K562 (cell line): Measurements from ENCODE around the gene CUEDC2. TPM values are rescaled to one million over a fixed set of nuclear protein-coding genes. Genes with fewer than 3 reads are reported as not detected.

Source experiments
- BACH1 ChIP-seq: fragments of 200-800 bp; sonication (Bioruptor generic); IDR thresholded peaks from 2 replicates; pipeline ENCODE4 v1.6.1; 2016; ENCODE audit warnings: missing genetic modification characterization, missing compliant biosample characterization
- BRCA1 ChIP-seq, 2 experiments: fragments of 450-650 bp in 1 of 2; sonication (generic) in 1 of 2; formaldehyde crosslinking in 1 of 2; IDR thresholded peaks; 2 replicates each; pipeline versions ENCODE4 v1.5.0 to v1.6.1; 2017 to 2020; ENCODE audit warnings: mild to moderate bottlenecking in 1 of 2, missing genetic modification reagents in 1 of 2
- BRF1 ChIP-seq: IDR thresholded peaks from 3 replicates; pipeline ENCODE4 v1.6.1; 2011; ENCODE audit warnings: borderline replicate concordance, mild to moderate bottlenecking; ENCODE audit not compliant: insufficient read length; ENCODE audit errors: extremely low read depth
- CSDE1 ChIP-seq, 2 experiments: fragments of 450-650 bp; IDR thresholded peaks; 2 replicates each; pipeline ENCODE4 v1.6.1; 2016; ENCODE audit warnings: mild to moderate bottlenecking in 1 of 2
- DIDO1 ChIP-seq: fragments of 450-650 bp; IDR thresholded peaks from 2 replicates; pipeline ENCODE4 v1.6.1; 2016; ENCODE audit warnings: low read depth, missing biosample characterization, missing genetic modification characterization
- FOXA3 ChIP-seq, 2 experiments: fragments of 450-650 bp in 1 of 2; sonication (generic) in 1 of 2; formaldehyde crosslinking; IDR thresholded peaks in 1 of 2; conservative IDR thresholded peaks in 1 of 2; 2 replicates each; pipeline versions ENCODE4 v1.4.0 to v1.8.0; 2020 to 2022; ENCODE audit warnings: mild to moderate bottlenecking in 2 of 2, missing genetic modification reagents in 1 of 2
- FOXJ2 ChIP-seq: fragments of 200-800 bp; sonication (Bioruptor generic); IDR thresholded peaks from 2 replicates; pipeline ENCODE4 v1.6.1; 2016; ENCODE audit warnings: missing genetic modification characterization, missing compliant biosample characterization
- HDGF ChIP-seq: fragments of 450-650 bp; IDR thresholded peaks from 2 replicates; pipeline ENCODE4 v1.6.1; 2016
- HMGXB4 ChIP-seq: sonication (generic); formaldehyde crosslinking; IDR thresholded peaks from 2 replicates; pipeline ENCODE4 v1.8.1; 2023; ENCODE audit warnings: mild to moderate bottlenecking, missing genetic modification reagents
- MECOM ChIP-seq: fragments of 250-450 bp; sonication (Bioruptor Pico); IDR thresholded peaks from 2 replicates; pipeline ENCODE4 v1.8.0; 2022; ENCODE audit warnings: inconsistent platforms
- POLR2A ChIP-seq: fragments of 450-650 bp; conservative IDR thresholded peaks from 2 replicates; pipeline ENCODE4 v1.6.1; 2016
- PPARD ChIP-seq: fragments of 250-450 bp; sonication (Bioruptor Pico); IDR thresholded peaks from 2 replicates; pipeline ENCODE4 v1.8.0; 2022; ENCODE audit warnings: inconsistent platforms, mild to moderate bottlenecking, moderate library complexity
- PRPF4 ChIP-seq: fragments of 200-400 bp; formaldehyde crosslinking; IDR thresholded peaks from one replicate; pipeline ENCODE4 v1.6.1; 2017; ENCODE audit warnings: low read length, low read depth, mild to moderate bottlenecking; ENCODE audit not compliant: insufficient read depth, poor library complexity, severe bottlenecking
- PTRF ChIP-seq: fragments of 450-650 bp; IDR thresholded peaks from 2 replicates; pipeline ENCODE4 v1.6.1; 2016; ENCODE audit warnings: mild to moderate bottlenecking, missing genetic modification characterization, missing compliant biosample characterization
- RBM22 ChIP-seq: fragments of 200-400 bp; formaldehyde crosslinking; IDR thresholded peaks from 2 replicates; pipeline ENCODE4 v1.6.1; 2018; ENCODE audit warnings: low read length, low read depth; ENCODE audit not compliant: poor library complexity, severe bottlenecking
- ZKSCAN8 ChIP-seq: fragments of 200-800 bp; sonication (Bioruptor generic); IDR thresholded peaks from 2 replicates; pipeline ENCODE4 v1.6.1; 2016; ENCODE audit warnings: missing genetic modification characterization, missing compliant biosample characterization
- polyA plus RNA-seq, 8 experiments: library from polyadenylated mRNA; depleted of rRNA in 4 of 8; stranded (reverse) in 5 of 8; unstranded in 3 of 8; fragments of >200 nt; fragmentation: Nextera tagmentation in 2 of 8; fragmentation: Illumina TruSeq in 1 of 8; extraction: Ambion mirVana in 2 of 8; extraction: Trizol in 1 of 8; gene quantifications; 2 replicates each; pipeline versions ENCODE4 v1.2.1 to v1.2.3, GENCODE V29; 2011 to 2014; ENCODE audit warnings: inconsistent platforms in 1 of 8, missing spikeins in 1 of 8
- total RNA-seq, 7 experiments: library from RNA; depleted of rRNA in 6 of 7; stranded (reverse); fragments of >200 nt in 6 of 7; fragmentation: Illumina TruSeq in 2 of 7; extraction: Trizol in 2 of 7; gene quantifications; 2 replicates each; pipeline versions ENCODE4 v1.2.1 to v1.2.3, GENCODE V29; 2011 to 2021; ENCODE audit warnings: low replicate concordance in 1 of 7
- TF ChIP-seq, protein P1 (sequence below): sonication (generic); formaldehyde crosslinking; IDR thresholded peaks from 2 replicates; pipeline ENCODE4 v1.8.0; 2022; ENCODE audit warnings: mild to moderate bottlenecking, missing genetic modification reagents
- TF ChIP-seq, protein P2 (sequence below): fragments of 450-650 bp; formaldehyde crosslinking; IDR thresholded peaks from 2 replicates; pipeline ENCODE4 v1.4.0; 2020; ENCODE audit warnings: mild to moderate bottlenecking, mixed read lengths
- TF ChIP-seq, protein P3 (sequence below): fragments of 250-450 bp; sonication (Bioruptor Pico); IDR thresholded peaks from 2 replicates; pipeline ENCODE4 v1.8.0; 2021; ENCODE audit warnings: moderate library complexity, mild to moderate bottlenecking, inconsistent platforms

CUEDC2 gene
- total and polyA plus RNA-seq, 9 of the 15 experiments (the other 6 are each of a cell fraction or from before 2014, with no cell fraction given) = 8.5 to 48.9 (median 27.4) TPM

DNA sequence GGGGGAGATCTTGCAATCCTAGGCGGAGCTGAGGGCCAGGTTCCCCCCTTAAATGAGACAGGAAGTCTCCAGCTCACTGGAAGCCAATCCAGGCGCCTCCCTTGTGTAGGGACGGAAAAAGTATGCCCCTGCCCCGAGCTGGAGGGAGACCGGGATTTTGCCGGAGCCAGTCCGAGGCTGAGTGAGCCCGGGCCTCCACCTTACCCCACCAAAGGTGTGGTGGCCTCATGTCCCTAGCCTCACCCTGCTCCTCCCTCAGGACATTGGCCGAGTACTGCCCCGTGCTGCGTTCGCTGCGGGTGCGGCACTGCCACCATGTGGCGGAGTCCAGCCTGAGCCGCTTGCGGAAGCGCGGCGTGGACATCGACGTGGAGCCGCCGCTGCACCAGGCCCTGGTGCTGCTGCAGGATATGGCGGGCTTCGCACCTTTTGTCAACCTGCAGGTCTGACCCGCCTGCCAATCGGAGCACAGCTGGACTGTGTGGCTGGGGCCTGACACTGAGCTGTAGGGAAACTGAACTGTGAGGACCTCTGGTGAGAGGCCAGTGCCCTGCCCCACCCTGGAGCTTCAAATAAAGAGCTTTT lies 9.7 kb downstream of the CUEDC2 start (continued):
- TF ChIP-seq POLR2A = peak; percentile 64
- TF ChIP-seq, protein P1, sequence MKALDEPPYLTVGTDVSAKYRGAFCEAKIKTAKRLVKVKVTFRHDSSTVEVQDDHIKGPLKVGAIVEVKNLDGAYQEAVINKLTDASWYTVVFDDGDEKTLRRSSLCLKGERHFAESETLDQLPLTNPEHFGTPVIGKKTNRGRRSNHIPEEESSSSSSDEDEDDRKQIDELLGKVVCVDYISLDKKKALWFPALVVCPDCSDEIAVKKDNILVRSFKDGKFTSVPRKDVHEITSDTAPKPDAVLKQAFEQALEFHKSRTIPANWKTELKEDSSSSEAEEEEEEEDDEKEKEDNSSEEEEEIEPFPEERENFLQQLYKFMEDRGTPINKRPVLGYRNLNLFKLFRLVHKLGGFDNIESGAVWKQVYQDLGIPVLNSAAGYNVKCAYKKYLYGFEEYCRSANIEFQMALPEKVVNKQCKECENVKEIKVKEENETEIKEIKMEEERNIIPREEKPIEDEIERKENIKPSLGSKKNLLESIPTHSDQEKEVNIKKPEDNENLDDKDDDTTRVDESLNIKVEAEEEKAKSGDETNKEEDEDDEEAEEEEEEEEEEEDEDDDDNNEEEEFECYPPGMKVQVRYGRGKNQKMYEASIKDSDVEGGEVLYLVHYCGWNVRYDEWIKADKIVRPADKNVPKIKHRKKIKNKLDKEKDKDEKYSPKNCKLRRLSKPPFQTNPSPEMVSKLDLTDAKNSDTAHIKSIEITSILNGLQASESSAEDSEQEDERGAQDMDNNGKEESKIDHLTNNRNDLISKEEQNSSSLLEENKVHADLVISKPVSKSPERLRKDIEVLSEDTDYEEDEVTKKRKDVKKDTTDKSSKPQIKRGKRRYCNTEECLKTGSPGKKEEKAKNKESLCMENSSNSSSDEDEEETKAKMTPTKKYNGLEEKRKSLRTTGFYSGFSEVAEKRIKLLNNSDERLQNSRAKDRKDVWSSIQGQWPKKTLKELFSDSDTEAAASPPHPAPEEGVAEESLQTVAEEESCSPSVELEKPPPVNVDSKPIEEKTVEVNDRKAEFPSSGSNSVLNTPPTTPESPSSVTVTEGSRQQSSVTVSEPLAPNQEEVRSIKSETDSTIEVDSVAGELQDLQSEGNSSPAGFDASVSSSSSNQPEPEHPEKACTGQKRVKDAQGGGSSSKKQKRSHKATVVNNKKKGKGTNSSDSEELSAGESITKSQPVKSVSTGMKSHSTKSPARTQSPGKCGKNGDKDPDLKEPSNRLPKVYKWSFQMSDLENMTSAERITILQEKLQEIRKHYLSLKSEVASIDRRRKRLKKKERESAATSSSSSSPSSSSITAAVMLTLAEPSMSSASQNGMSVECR (CRISPR knock-in tag) = no peak; the same call in none of the 2 replicates
- TF ChIP-seq DIDO1 = no peak
- TF ChIP-seq FOXJ2 (tag) = no peak
- TF ChIP-seq FOXA3 (CRISPR knock-in tag; conservative IDR thresholded peaks at IDR 0.05 in 1 of 2, IDR thresholded peaks at IDR 0.05 in 1 of 2) = peak in 1 of 2 experiments; percentile 51; a peak in 1 of 4 replicates
- no peak; the same call in 1 of the 2 replicates for TF ChIP-seq HMGXB4
- no peak for TF ChIP-seq BRF1
- TF ChIP-seq ZKSCAN8 (CRISPR knock-in tag) = no peak
- TF ChIP-seq MECOM (CRISPR knock-in tag) = no peak
- TF ChIP-seq BRCA1 (IDR thresholded peaks at IDR 0.05) = no peak
- no peak for TF ChIP-seq BRCA1 (CRISPR knock-in tag; IDR thresholded peaks at IDR 0.05)
- no peak for TF ChIP-seq PTRF (tag)
- TF ChIP-seq CSDE1 (IDR thresholded peaks at IDR 0.05) = no peak
- TF ChIP-seq BACH1 (tag) = no peak
- TF ChIP-seq RBM22 = peak; percentile 63
- TF ChIP-seq HDGF = no peak
- TF ChIP-seq, protein P2, sequence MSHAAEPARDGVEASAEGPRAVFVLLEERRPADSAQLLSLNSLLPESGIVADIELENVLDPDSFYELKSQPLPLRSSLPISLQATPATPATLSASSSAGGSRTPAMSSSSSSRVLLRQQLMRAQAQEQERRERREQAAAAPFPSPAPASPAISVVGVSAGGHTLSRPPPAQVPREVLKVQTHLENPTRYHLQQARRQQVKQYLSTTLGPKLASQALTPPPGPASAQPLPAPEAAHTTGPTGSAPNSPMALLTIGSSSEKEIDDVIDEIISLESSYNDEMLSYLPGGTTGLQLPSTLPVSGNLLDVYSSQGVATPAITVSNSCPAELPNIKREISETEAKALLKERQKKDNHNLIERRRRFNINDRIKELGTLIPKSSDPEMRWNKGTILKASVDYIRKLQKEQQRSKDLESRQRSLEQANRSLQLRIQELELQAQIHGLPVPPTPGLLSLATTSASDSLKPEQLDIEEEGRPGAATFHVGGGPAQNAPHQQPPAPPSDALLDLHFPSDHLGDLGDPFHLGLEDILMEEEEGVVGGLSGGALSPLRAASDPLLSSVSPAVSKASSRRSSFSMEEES (CRISPR knock-in tag) = no peak
- TF ChIP-seq PPARD = no peak
- TF ChIP-seq, protein P3, sequence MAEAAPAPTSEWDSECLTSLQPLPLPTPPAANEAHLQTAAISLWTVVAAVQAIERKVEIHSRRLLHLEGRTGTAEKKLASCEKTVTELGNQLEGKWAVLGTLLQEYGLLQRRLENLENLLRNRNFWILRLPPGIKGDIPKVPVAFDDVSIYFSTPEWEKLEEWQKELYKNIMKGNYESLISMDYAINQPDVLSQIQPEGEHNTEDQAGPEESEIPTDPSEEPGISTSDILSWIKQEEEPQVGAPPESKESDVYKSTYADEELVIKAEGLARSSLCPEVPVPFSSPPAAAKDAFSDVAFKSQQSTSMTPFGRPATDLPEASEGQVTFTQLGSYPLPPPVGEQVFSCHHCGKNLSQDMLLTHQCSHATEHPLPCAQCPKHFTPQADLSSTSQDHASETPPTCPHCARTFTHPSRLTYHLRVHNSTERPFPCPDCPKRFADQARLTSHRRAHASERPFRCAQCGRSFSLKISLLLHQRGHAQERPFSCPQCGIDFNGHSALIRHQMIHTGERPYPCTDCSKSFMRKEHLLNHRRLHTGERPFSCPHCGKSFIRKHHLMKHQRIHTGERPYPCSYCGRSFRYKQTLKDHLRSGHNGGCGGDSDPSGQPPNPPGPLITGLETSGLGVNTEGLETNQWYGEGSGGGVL (CRISPR knock-in tag) = no peak
- TF ChIP-seq PRPF4 = no peak
